GM19351 (cell line): Measurements from ENCODE around the gene TSC22D2.

Source experiments
- ATAC-seq: cut with Tn5 transposase; IDR thresholded peaks from one replicate; pipeline ENCODE4 v1.9.1; 2021; ENCODE audit warnings: mild to moderate bottlenecking, moderate library complexity; ENCODE audit not compliant: unreplicated experiment

TSC22D2 gene

GRCh38 chr3:150408221-150409124, at the start of gene TSC22D2:
TSS of gene TSC22D2 (plus strand) at chr3:150408298. CDS start at chr3:150409351, 1,053 bp downstream.
- peak; percentile 56 for ATAC-seq

GRCh38 chr3:150359381-150359780, 48.7 kb upstream of the TSC22D2 start:
- ATAC-seq: no peak

GRCh38 chr3:150360966-150361365, 47.1 kb upstream of the TSC22D2 start:
- ATAC-seq: no peak

- ATAC-seq: no peak
Observed at GRCh38 chr3:150362515-150363302, 45.4 kb upstream of the TSC22D2 start.

GRCh38 chr3:150363420-150363819, 44.7 kb upstream of the TSC22D2 start:
- ATAC-seq: no peak

- ATAC-seq: no peak
Observed at GRCh38 chr3:150365132-150365604, 42.9 kb upstream of the TSC22D2 start.

- no peak for ATAC-seq
Observed at GRCh38 chr3:150367757-150368156, 40.3 kb upstream of the TSC22D2 start.

- ATAC-seq: no peak
Observed at GRCh38 chr3:150370122-150370602, 37.9 kb upstream of the TSC22D2 start.

GRCh38 chr3:150370999-150371398, 37.1 kb upstream of the TSC22D2 start:
- no peak for ATAC-seq

GRCh38 chr3:150371741-150372254, 36.3 kb upstream of the TSC22D2 start:
- no peak for ATAC-seq

GRCh38 chr3:150372320-150372719, 35.8 kb upstream of the TSC22D2 start:
- no peak for ATAC-seq

GRCh38 chr3:150372722-150373121, 35.4 kb upstream of the TSC22D2 start:
- no peak for ATAC-seq

GRCh38 chr3:150373234-150373875, 34.7 kb upstream of the TSC22D2 start:
- no peak for ATAC-seq

GRCh38 chr3:150374975-150375374, 33.1 kb upstream of the TSC22D2 start:
- no peak for ATAC-seq

- ATAC-seq: no peak
Observed at GRCh38 chr3:150376001-150376848, 31.9 kb upstream of the TSC22D2 start.

GRCh38 chr3:150377601-150378300, 30.3 kb upstream of the TSC22D2 start:
- ATAC-seq: no peak

- no peak for ATAC-seq
Observed at GRCh38 chr3:150378301-150378748, 29.8 kb upstream of the TSC22D2 start.

GRCh38 chr3:150379469-150379868, 28.6 kb upstream of the TSC22D2 start:
- ATAC-seq: no peak
